GF-D8 (cell line): ENCODE data around the gene PRX.
A peak's percentile ranks its signal among the peaks of the same experiment; 100 is the strongest.

ENCODE experiments used
- DNase-seq: peaks from one replicate; lab custom pipeline; 2025; lab: John Stamatoyannopoulos, UW

PRX gene

DNA sequence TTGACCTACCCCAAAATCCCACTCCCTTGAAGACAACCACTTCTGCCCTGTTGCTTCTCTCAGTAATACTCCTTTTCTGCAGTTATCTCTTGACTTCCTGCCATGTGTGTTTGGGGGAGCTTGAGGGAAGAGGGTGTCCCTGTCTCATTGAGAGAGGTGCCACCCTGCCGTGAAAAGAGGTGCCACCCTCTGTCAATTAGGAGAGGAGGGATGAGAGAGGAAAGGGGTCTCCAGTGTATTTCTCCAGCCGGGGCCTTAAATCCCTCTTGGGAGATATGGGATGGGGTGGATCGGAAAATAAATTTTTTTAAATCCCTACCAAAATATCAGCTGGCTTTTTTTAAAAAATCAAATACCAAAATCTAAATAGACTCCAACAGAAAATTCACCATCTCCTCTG lies 48.2 kb downstream of the PRX start:
- DNase-seq, result no peak

DNA sequence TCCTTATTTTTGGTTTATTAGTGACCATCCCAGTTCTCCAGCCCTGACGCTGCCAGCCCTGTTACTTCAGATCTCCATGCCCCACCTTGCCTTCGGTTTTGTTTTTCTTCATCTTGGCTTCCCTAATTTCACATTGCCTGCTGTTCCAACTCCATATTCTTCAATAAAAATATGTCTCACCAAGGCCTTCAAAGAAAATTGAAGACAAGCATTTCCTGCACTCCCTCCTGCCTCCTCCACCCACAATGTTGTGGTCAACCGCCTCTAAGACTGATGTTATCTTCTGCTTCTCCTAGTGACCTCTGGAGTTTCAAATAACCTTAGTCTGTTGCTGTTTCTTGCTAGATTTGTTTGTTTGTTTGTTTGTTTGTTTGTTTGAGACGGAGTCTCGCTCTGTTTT lies 50.1 kb downstream of the PRX start:
- DNase-seq, result peak; percentile 59

DNA sequence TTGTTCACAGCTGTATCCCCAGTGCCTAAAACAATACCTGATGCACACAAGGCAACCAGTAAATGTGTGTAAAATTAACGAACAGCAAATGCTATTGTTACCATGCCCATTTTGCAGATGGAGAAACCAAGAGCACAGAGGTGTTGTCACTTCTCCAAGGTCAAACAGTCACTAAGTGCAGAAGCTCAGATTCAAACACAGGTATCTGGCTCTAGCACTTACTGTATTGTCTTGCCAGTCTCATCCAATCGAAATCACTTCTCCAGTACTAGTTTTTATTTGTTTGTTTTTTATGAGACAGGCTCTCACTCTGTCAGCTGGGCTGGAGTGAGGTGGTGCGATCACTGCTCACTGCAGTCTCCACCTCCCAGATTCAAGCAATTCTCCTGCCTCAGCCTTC lies 51.0 kb downstream of the PRX start:
- DNase-seq, result no peak

DNA sequence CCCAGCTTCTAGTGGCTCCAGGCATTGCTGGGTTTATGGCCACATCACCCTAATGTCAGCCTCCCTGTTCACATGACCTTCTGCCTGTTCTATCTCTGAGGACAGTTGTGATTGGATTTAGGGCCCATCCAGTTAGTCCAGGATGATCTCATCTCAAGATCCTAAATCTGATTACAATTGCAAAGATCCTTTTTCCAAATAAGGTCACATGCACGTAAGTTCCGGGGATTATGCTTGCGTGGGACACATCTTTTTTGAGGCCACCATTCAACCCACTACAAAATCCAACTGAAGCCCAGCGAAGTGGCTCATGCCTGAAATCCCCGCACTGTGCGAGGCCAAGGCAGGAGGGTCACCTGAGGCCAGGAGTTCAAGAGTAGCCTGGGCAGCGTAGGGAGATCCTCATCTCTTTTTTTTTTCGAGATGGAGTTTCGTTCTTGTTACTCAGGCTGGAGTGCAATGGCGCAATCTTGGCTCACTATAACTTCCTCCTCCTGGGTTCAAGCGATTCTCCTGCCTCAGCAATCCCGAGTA lies 52.4 kb downstream of the PRX start:
- peak; percentile 5 for DNase-seq

GRCh38 chr19:40360020-40360707 lies 53.0 kb downstream of the PRX start:
- DNase-seq, result no peak

DNA sequence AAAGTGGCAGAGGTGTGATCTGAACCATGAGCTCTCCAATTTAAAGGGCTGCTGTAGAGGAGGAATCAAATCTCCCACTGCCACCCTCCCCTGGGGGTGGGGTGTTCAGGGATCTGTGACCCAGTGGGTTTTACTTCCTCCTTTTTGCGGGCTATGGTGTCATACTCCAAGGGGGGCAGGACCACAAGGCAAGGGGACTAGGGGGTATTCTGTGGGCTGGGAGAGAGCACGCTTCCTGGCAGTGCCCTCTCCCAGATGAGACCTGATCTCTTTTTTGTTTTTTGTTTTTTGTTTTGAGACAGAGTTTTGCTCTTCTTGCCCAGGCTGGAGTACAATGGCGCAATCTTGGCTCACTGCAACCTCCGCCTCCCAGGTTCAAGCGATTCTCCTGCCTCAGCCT lies 54.4 kb downstream of the PRX start:
- peak; percentile 20 for DNase-seq

DNA sequence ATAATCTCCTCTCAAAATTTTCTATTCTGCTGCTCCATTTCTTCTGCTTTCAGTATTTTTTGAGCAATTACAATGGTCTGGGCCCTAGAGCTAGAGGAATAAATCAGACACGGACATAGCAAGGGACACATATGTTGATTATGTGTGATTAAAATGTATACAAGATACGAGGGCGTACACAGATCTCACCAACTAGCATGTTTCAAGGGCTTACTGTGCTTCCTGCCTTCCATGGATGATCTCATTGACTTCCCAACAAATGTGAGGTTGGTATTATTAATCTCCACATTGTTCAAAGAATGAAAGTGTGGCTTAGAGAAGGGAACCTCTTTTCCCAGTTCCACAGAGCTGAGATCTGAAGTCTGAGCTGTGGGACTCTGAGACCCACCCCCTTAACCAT lies 55.5 kb downstream of the PRX start:
- DNase-seq, result no peak

GRCh38 chr19:40356681-40357595 lies 56.2 kb downstream of the PRX start:
- no peak for DNase-seq

DNA sequence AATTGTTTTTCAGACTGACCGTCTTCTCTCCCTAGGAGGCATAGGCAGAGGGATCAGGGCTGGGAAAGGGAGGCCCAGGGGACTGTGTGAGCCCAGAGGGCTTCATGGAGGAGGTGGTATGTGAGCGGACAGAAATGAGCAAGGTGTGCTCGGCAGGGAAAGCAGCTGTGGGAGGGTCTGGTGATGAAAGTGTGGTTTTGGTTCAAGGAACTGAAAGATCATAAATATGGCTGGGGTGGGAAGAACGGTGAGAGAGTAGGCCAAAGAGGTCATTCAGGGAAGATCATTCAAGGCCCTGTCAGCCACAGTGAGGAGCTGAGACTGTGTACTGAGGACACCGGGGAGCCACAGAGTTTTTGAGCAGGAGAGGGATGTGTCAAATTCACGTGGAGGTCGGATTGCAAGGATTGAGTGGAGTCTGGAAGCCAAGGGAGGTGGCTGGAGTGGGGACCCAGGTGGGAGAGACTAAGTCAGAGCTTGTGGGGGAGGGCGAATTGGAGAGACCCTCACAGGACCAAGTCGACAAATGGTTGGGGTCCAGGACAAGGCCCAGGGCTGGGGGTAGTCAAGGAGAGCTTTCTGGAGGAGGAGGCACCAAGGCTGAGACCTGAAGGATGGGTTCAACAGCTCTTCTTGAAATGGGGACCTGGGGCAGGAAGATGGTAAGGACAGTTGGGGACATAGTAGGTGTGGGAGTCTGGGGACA lies 57.0 kb downstream of the PRX start:
- no peak for DNase-seq

GRCh38 chr19:40348961-40349507 lies 64.1 kb downstream of the PRX start:
- no peak for DNase-seq

GRCh38 chr19:40348125-40348913 lies 64.9 kb downstream of the PRX start, which contains the start of the genes C19orf47 and PLD3:
Gene C19orf47, minus strand, starts transcription at chr19:40348397. Its CDS starts 6,540 bp downstream, at chr19:40341857.
Gene PLD3, plus strand, starts transcription at chr19:40348695. Its CDS starts 17,789 bp downstream, at chr19:40366484.
- peak; percentile 98 for DNase-seq

GRCh38 chr19:40344422-40344821 lies 68.8 kb downstream of the PRX start:
- no peak for DNase-seq
